IMR-90 (cell line): ENCODE results near the gene ADAMTSL1. TPM values are rescaled to one million over a fixed set of nuclear protein-coding genes. Genes with fewer than 3 reads are reported as not detected.

ENCODE experiments used
- ATAC-seq: fragments of 200-7000 bp; cut with Tn5 transposase; 2 replicates; pipeline ENCODE4 v1.9.1; 2020; ENCODE audit warnings: low read depth, mild to moderate bottlenecking, moderate library complexity
- BruUV-seq: library from RNA; stranded (reverse); fragments of 400-500 nt; replicated peaks from 2 replicates; lab custom pipeline; 2021; lab: Mats Ljungman, UMichigan
- CTCF ChIA-PET: fragments of 300-600 bp; formaldehyde crosslinking; extraction: SDS; loops from one replicate; lab custom pipeline; 2021; ENCODE audit warnings: antibody characterized with exemption; lab: Yijun Ruan, JAX
- POLR2A ChIA-PET: fragments of 300-600 bp; sonication (Branson Sonifier 250); formaldehyde crosslinking; loops from one replicate; lab custom pipeline; 2022; ENCODE audit warnings: antibody characterized with exemption; ENCODE audit not compliant: unreplicated experiment; lab: Charles Lee
- DNase-seq: peaks from one replicate; pipeline ENCODE4 v3.0.0; 2013
- H2AFZ ChIP-seq: replicated peaks from 2 replicates; pipeline ENCODE3; 2013; ENCODE audit warnings: low read length, mild to moderate bottlenecking; ENCODE audit not compliant: poor library complexity
- H2AK5ac ChIP-seq: 2 replicates; pipeline ENCODE4 v1.6.1; 2013; ENCODE audit warnings: low read depth, low read length, inconsistent platforms
- H2AK9ac ChIP-seq: replicated peaks from 2 replicates; pipeline ENCODE3; 2013; ENCODE audit warnings: mild to moderate bottlenecking, low read depth, low read length, moderate library complexity; ENCODE audit not compliant: poor library complexity
- H2BK120ac ChIP-seq: 2 replicates; pipeline ENCODE4 v1.6.1; 2013; ENCODE audit warnings: low read depth, low read length, inconsistent platforms
- H2BK15ac ChIP-seq: 3 replicates; pipeline ENCODE4 v1.6.1; 2013; ENCODE audit warnings: low read depth, low read length, inconsistent platforms
- H2BK20ac ChIP-seq: 2 replicates; pipeline ENCODE4 v1.6.1; 2013; ENCODE audit warnings: low read depth, mild to moderate bottlenecking, inconsistent platforms, low read length, moderate library complexity
- H2BK5ac ChIP-seq: 2 replicates; pipeline ENCODE4 v1.6.1; 2013; ENCODE audit warnings: mild to moderate bottlenecking, low read depth, low read length, inconsistent platforms; ENCODE audit not compliant: poor library complexity, severe bottlenecking
- H3K14ac ChIP-seq: replicated peaks from 2 replicates; pipeline ENCODE4 v1.6.1; 2013; ENCODE audit warnings: low read depth, low read length, inconsistent platforms
- H3K18ac ChIP-seq: 2 replicates; pipeline ENCODE4 v1.6.1; 2013; ENCODE audit warnings: low read depth, low read length, control low read depth
- H3K23ac ChIP-seq: 2 replicates; pipeline ENCODE4 v1.6.1; 2013; ENCODE audit warnings: low read depth, low read length, inconsistent platforms
- H3K27ac ChIP-seq: 2 replicates; pipeline ENCODE4 v1.5.1; 2013; ENCODE audit warnings: mild to moderate bottlenecking, control low read depth, low read length; ENCODE audit not compliant: insufficient read depth
- H3K27me3 ChIP-seq: 2 replicates; pipeline ENCODE4 v1.6.1; 2013; ENCODE audit warnings: low read length; ENCODE audit not compliant: control insufficient read depth, insufficient read depth
- H3K36me3 ChIP-seq: 2 replicates; pipeline ENCODE4 v1.6.1; 2013; ENCODE audit warnings: low read length, mixed read lengths; ENCODE audit not compliant: control insufficient read depth, insufficient read depth
- H3K4ac ChIP-seq: 2 replicates; pipeline ENCODE4 v1.6.1; 2013; ENCODE audit warnings: low read depth, low read length, inconsistent platforms
- H3K4me1 ChIP-seq: 2 replicates; pipeline ENCODE4 v1.6.1; 2013; ENCODE audit warnings: low read length, mixed read lengths; ENCODE audit not compliant: control insufficient read depth, insufficient read depth
- H3K4me2 ChIP-seq: 2 replicates; pipeline ENCODE4 v1.6.1; 2013; ENCODE audit warnings: low read depth, mild to moderate bottlenecking, control low read depth, low read length, moderate library complexity
- H3K4me3 ChIP-seq: 2 replicates; pipeline ENCODE4 v1.5.1; 2013; ENCODE audit warnings: low read depth, mild to moderate bottlenecking, control low read depth, low read length, moderate library complexity; ENCODE audit not compliant: insufficient read depth
- H3K56ac ChIP-seq: 2 replicates; pipeline ENCODE4 v1.6.1; 2013; ENCODE audit warnings: low read length, inconsistent platforms; ENCODE audit not compliant: insufficient read depth; ENCODE audit errors: extremely low read depth
- H3K79me1 ChIP-seq, 2 experiments: 2 replicates each; pipeline ENCODE4 v1.6.1; 2013; ENCODE audit warnings: low read length in 2 of 2, inconsistent platforms in 1 of 2, low read depth in 1 of 2
- H3K9ac ChIP-seq: 2 replicates; pipeline ENCODE4 v1.6.1; 2013; ENCODE audit warnings: low read depth, low read length, control low read depth
- H3K9me1 ChIP-seq: 2 replicates; pipeline ENCODE4 v1.6.1; 2013; ENCODE audit warnings: low read length, inconsistent platforms; ENCODE audit not compliant: insufficient read depth
- H3K9me3 ChIP-seq: 2 replicates; pipeline ENCODE4 v1.6.1; 2013; ENCODE audit warnings: low read length; ENCODE audit not compliant: control insufficient read depth, insufficient read depth
- H4K20me1 ChIP-seq: 2 replicates; pipeline ENCODE4 v1.6.1; 2013; ENCODE audit warnings: low read length, inconsistent platforms; ENCODE audit not compliant: insufficient read depth
- H4K5ac ChIP-seq: 2 replicates; pipeline ENCODE4 v1.6.1; 2013; ENCODE audit warnings: mild to moderate bottlenecking, low read depth, low read length, control low read depth
- H4K8ac ChIP-seq, 2 experiments: 2 replicates each; pipeline ENCODE4 v1.6.1; 2013; ENCODE audit warnings: low read depth in 2 of 2, low read length in 2 of 2, control low read depth in 1 of 2, inconsistent platforms in 1 of 2
- H4K91ac ChIP-seq: 2 replicates; pipeline ENCODE4 v1.6.1; 2013; ENCODE audit warnings: low read depth, low read length, inconsistent platforms; ENCODE audit not compliant: insufficient read depth
- BHLHE40 ChIP-seq: fragments of 150-350 bp; IDR thresholded peaks from 2 replicates; pipeline ENCODE4 v1.6.1; 2016; ENCODE audit warnings: mild to moderate bottlenecking, low read depth, low read length
- MAFK ChIP-seq: IDR thresholded peaks from 2 replicates; pipeline ENCODE4 v1.6.1; 2012; ENCODE audit warnings: low read depth, low read length, improper control_type of control experiment
- WGBS, 2 experiments: methylation state at CpG; one replicate each; pipeline versions ENCODE4 v1.1.5 to v1.1.7; 2013; ENCODE audit warnings: missing lambda C conversion rate in 2 of 2; ENCODE audit not compliant: insufficient read length in 1 of 2; ENCODE audit errors: extremely low coverage in 2 of 2; 5-methylcytosine and 5-hydroxymethylcytosine counted together
- dilution Hi-C: fragments of 300-500 bp; cut with HindIII; formaldehyde crosslinking; loops from one replicate; pipeline ENCODE4 v1.14.3; 2018; ENCODE audit warnings: low sequenced_read_pairs; ENCODE audit not compliant: unreplicated experiment
- in situ Hi-C: fragments of 300-500 bp; cut with MboI; formaldehyde crosslinking; loops from 3 replicates; pipeline ENCODE4 v1.14.3; 2019; ENCODE audit warnings: low sequenced_read_pairs, inconsistent platforms, mixed read lengths
- intact Hi-C: fragments of 100-400 bp; cut with micrococcal nuclease; formaldehyde crosslinking; loops from 2 replicates; pipeline ENCODE4 v1.10.0; 2022
- polyA plus RNA-seq, 3 experiments: library from polyadenylated mRNA; depleted of rRNA; stranded (reverse); fragments of >200 nt; gene quantifications; 2 replicates each; pipeline ENCODE4 v1.2.3, GENCODE V29; 2012; ENCODE audit warnings: low replicate concordance in 1 of 3
- total RNA-seq: library from RNA; depleted of rRNA; stranded (reverse); fragments of >200 nt; gene quantifications from 2 replicates; pipeline ENCODE4 v1.2.3, GENCODE V29; 2012

ADAMTSL1 gene
- total and polyA plus RNA-seq, 2 of the 4 experiments (the other 2 are of a cell fraction), result 38.2 to 62.2 TPM

- DNase-seq, result no peak
- no peak overlapping the region for H4K8ac ChIP-seq
- no CpG with 5 or more reads among the region's 4 CpGs for WGBS, 2 experiments
- no peak for ATAC-seq
- no peaks in the 10 kb centered on the region for H3K79me1 ChIP-seq
- no peaks in the 10 kb centered on the region for H3K27me3 ChIP-seq
- H3K9ac ChIP-seq, result no peak overlapping the region
- H4K91ac ChIP-seq, result no peak overlapping the region
- no peak overlapping the region for H3K14ac ChIP-seq
- no peaks in the 10 kb centered on the region for H3K36me3 ChIP-seq
- no peaks in the 10 kb centered on the region for H3K9me1 ChIP-seq
- no peak overlapping the region for H3K18ac ChIP-seq
- intact Hi-C loops (no loop called here), in situ Hi-C loops (no loop called here), dilution Hi-C loops (no loop called here)
- no peak overlapping the region for H2BK15ac ChIP-seq
- no peak overlapping the region for H3K4ac ChIP-seq
- ChIA-PET CTCF (interaction anchor here (0.6 kb wide), 1 partner anchor 516 kb away, joined by 3 read pairs; no protein-coding TSS in a partner anchor), POLR2A (no interaction called here)
- H2BK20ac ChIP-seq, result no peak overlapping the region
- H3K4me3 ChIP-seq, result no peak overlapping the region
- H2AK5ac ChIP-seq, result no peak overlapping the region
- H3K23ac ChIP-seq, result no peak overlapping the region
- H2BK120ac ChIP-seq, result no peak overlapping the region
- H2AK9ac ChIP-seq, result no peak overlapping the region
- peaks cover 5% of the 10 kb centered on the region; the same call in 1 of the 2 replicates for H3K4me1 ChIP-seq
- H2BK5ac ChIP-seq, result no peak overlapping the region
- no peak overlapping the region for H3K4me2 ChIP-seq
- no peaks in the 10 kb centered on the region for H4K20me1 ChIP-seq
- no TSS peak for BruUV-seq
- no peaks in the 10 kb centered on the region for H3K9me3 ChIP-seq
- H3K56ac ChIP-seq, result no peak overlapping the region
- no peak overlapping the region for H3K27ac ChIP-seq
- TF ChIP-seq BHLHE40 (no peak), MAFK (no peak)
- H4K5ac ChIP-seq, result no peak overlapping the region
- H2AFZ ChIP-seq, result no peak overlapping the region
Measured at GRCh38 chr9:18703901-18704379, 230.0 kb downstream of the ADAMTSL1 start.
